Bone marrow (tissue), 2 donors: ENCODE results near the gene CFAP70.
"Not testable (repeated sequence)": the region's sequence is repeated elsewhere in the genome, so short reads cannot be mapped to it uniquely, and the experiment has no call there.

Experiments used
- DNase-seq, 2 donors: peaks; one replicate each; lab custom pipeline; 2025; lab: John Stamatoyannopoulos, UW

The CFAP70 gene

GRCh38 chr10:73358331-73359279 is at the start of gene CFAP70:
Gene CFAP70, minus strand, starts transcription at chr10:73358864. Its CDS starts 4,068 bp downstream, at chr10:73354796.
- peak; percentile 56 to 79 for DNase-seq

DNA sequence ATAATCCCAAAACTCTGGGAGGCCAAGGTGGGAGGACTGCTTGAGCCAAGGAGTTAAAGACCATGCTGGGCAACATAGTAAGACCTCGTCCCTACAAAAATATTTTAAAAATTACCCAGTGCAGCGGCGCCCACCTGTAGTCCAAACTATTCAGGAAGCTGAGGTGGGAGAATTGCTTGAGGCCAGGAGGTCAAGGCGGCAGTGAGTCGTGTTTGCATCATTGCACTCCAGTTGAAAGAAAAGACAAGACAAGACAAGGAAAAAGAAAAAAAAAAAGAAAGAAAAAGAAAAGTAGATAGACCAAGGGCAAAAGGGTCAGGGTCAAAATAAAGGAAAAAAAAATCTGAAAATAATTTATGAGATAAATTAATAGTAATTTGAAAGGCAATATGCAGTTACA is 49.4 kb upstream of the CFAP70 start:
- no peak for DNase-seq

GRCh38 chr10:73407495-73407894 is 48.8 kb upstream of the CFAP70 start:
- DNase-seq, result no peak

GRCh38 chr10:73406846-73407245 is 48.2 kb upstream of the CFAP70 start:
- DNase-seq, result no peak

- DNase-seq, result no peak
Measured at GRCh38 chr10:73405556-73405955, 46.9 kb upstream of the CFAP70 start.

DNA sequence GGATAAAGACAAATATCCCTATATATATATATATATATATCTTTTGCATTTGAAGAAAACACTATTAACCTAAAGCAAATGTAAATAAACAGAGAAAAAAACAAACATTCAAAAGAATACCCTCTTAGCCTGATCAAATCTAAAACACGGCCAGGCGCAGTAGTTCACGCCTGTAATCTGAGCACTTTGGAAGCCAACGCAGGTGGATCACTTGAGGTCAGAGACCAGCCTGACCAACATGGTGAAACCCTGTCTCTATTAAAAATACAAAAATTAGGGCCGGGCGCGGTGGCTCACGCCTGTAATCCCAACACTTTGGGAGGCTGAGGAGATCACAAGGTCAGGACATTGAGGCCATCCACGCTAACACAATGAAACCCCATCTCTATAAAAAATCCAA is 46.0 kb upstream of the CFAP70 start:
- DNase-seq, result no peak

DNA sequence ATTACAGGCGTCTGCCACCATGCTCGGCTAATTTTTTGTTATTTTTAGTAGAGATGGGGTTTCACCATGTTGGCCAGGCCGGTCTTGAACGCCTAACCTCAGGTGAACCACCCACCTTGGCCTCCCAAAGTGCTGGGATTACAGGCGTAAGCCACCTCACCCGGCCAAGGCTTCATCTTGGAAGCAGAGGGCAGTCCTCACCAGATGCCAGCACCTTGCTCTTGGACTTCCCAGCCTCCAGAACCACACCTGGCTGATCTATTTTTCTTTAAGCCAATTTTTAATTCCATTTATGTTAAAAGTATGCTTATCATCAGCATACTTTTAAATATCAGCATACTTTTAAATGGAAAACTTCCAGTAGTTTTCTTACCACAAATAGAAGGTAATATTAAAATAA is 43.0 kb upstream of the CFAP70 start:
- DNase-seq, result no peak

GRCh38 chr10:73399063-73399462 is 40.4 kb upstream of the CFAP70 start:
- no peak for DNase-seq

GRCh38 chr10:73398024-73398423 is 39.4 kb upstream of the CFAP70 start:
- DNase-seq, result no peak

GRCh38 chr10:73394325-73394724 is 35.7 kb upstream of the CFAP70 start:
- DNase-seq, result not testable (repeated sequence)

- DNase-seq, result no peak
Measured at GRCh38 chr10:73388228-73388627, 29.6 kb upstream of the CFAP70 start.

- DNase-seq, result no peak
Measured at GRCh38 chr10:73386583-73386982, 27.9 kb upstream of the CFAP70 start.

GRCh38 chr10:73379064-73379748 is 20.5 kb upstream of the CFAP70 start:
- no peak for DNase-seq

- DNase-seq, result no peak
Measured at GRCh38 chr10:73376679-73377078, 18.0 kb upstream of the CFAP70 start.

- DNase-seq, result no peak
Measured at GRCh38 chr10:73368238-73368637, 9.6 kb upstream of the CFAP70 start.

DNA sequence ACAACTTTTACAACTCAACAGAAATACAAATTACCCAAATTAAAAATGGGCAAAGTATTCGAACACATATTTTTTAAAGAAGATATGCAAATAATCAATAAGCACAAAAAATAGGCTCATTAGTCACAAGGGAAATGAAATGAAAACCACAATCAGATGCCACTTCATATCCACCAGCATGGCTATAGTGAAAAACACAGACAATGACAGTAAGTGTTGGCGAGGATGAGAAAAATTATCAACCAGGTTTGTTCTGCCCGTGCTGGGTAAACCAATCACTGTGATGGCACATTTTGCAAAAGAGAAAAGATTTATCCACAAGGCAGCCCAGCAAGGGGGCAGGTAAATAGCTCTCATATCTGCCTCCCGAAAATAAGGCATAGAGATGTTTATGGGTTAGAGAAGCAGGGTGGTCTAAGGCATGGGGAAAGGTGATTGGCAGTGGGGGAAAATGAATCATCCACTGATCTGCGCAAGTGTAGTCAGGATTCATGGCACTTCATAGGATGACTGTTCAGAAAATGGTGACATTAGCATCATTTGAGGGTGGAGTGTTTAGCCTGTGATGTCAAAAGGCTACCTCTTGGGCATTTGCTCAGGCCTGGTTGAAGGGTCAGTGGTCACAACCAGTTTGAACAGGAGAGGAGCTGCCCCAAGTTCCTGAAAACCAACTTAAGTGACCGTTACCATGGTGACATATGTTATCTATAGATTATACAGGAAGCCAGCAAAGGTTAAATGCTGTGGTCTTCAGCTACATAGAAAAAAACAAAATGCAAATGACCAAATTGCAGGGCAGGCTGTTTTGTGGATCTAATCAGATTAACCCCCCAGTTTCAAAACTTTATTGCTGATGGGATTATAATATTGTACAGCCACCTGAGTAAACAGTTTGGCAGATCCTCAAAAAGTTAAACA is 8.0 kb upstream of the CFAP70 start:
- DNase-seq, result no peak

- no peak for DNase-seq
Measured at GRCh38 chr10:73364964-73365363, 6.3 kb upstream of the CFAP70 start.

DNA sequence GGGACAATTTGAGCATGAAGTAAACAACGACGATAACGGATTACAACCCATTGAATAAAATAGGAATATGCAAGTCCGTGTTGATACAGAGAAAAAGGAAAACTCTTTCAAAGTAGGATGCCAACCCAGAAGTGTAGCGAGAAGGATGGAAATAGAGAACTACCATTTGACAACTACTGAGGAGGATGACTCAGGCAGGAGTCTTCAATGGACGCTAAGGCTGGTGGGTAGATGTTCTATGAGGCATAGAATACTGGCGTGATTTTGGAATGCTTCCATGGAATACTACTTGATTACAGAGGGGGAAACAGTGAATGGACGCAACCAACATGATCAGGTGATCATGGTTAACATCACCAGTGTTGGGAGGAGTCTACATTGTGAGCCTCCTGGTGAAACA is 828 bp upstream of the CFAP70 start:
- DNase-seq, result no peak

- DNase-seq, result no peak
Measured at GRCh38 chr10:73357821-73358220, 843 bp downstream of the CFAP70 start.

GRCh38 chr10:73357166-73357565 is 1.5 kb downstream of the CFAP70 start:
- no peak for DNase-seq

- no peak for DNase-seq
Measured at GRCh38 chr10:73344269-73344668, 14.4 kb downstream of the CFAP70 start.

- no peak for DNase-seq
Measured at GRCh38 chr10:73340121-73340520, 18.5 kb downstream of the CFAP70 start.
